Upper lobe of right lung (tissue), 1 donor: ENCODE measurements around the gene MYOD1. TPM values are rescaled to one million over a fixed set of nuclear protein-coding genes. Genes with fewer than 3 reads are reported as not detected.

Experiments used
- ATAC-seq: fragments of 200-7000 bp; cut with Tn5 transposase; one replicate; pipeline ENCODE4 v1.9.1; 2020; ENCODE audit warnings: mild to moderate bottlenecking, moderate library complexity
- DNase-seq: peaks from one replicate; pipeline ENCODE4 v3.0.0-alpha.2; 2020
- H3K27ac ChIP-seq: fragments of 200-600 bp; one replicate; pipeline ENCODE4 v1.8.0; 2022
- H3K27me3 ChIP-seq: fragments of 200-600 bp; one replicate; pipeline ENCODE4 v1.8.0; 2022; ENCODE audit warnings: mild to moderate bottlenecking
- H3K36me3 ChIP-seq: fragments of 200-600 bp; one replicate; pipeline ENCODE4 v1.8.0; 2022
- H3K4me1 ChIP-seq: fragments of 200-600 bp; one replicate; pipeline ENCODE4 v1.8.0; 2022
- H3K4me3 ChIP-seq: fragments of 200-600 bp; one replicate; pipeline ENCODE4 v1.8.0; 2022; ENCODE audit warnings: mild to moderate bottlenecking
- H3K9me3 ChIP-seq: fragments of 200-600 bp; one replicate; pipeline ENCODE4 v1.8.0; 2022
- intact Hi-C: fragments of 100-400 bp; cut with DNase I; formaldehyde crosslinking; loops from one replicate; pipeline ENCODE4 v1.11.0; 2022
- total RNA-seq: library from RNA; stranded (reverse); fragmentation: NEBNext Ultra II Directional; extraction: Animal tissue kit (Norgen Biotek cat#: 25700); gene quantifications from one replicate; pipeline ENCODE4 v1.2.1, GENCODE V29; 2021
- TF ChIP-seq, protein P1 (sequence below): fragments of 200-600 bp; IDR thresholded peaks from one replicate; pipeline ENCODE4 v1.8.0; 2022; ENCODE audit warnings: antibody characterized with exemption
- donor health status: DM: no; HTN: yes; CAD: no; lungs with severe emphysema.

Gene MYOD1
- total RNA-seq, 1 donor from 2014 or later: not detected

DNA sequence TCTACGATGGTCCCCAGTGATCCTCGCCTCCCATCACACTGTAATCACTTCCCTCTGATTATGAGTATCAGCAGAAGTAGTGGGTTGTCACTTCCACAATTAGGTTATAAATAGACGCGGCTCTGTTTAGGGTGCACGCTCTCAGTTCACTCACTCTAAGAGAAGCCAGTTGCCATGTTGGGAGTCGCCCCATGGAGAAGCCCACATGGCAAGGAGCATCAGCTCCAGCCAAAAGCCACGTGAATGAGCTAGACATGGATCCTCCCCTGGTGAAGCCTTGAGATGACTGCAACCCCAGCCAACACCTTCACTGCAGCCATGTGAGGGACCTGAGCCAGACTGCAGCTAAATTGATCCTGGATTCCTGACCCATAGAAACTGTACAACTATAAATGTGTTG is 26.4 kb upstream of the MYOD1 start:
- H3K4me3 ChIP-seq: no peak overlapping the region
- no peaks in the 10 kb centered on the region for H3K9me3 ChIP-seq
- no peak for ATAC-seq
- no peaks in the 10 kb centered on the region for H3K36me3 ChIP-seq
- intact Hi-C loops: no loop called here
- peaks cover 55% of the 10 kb centered on the region for H3K27me3 ChIP-seq
- no peak for DNase-seq
- TF ChIP-seq, protein P1, sequence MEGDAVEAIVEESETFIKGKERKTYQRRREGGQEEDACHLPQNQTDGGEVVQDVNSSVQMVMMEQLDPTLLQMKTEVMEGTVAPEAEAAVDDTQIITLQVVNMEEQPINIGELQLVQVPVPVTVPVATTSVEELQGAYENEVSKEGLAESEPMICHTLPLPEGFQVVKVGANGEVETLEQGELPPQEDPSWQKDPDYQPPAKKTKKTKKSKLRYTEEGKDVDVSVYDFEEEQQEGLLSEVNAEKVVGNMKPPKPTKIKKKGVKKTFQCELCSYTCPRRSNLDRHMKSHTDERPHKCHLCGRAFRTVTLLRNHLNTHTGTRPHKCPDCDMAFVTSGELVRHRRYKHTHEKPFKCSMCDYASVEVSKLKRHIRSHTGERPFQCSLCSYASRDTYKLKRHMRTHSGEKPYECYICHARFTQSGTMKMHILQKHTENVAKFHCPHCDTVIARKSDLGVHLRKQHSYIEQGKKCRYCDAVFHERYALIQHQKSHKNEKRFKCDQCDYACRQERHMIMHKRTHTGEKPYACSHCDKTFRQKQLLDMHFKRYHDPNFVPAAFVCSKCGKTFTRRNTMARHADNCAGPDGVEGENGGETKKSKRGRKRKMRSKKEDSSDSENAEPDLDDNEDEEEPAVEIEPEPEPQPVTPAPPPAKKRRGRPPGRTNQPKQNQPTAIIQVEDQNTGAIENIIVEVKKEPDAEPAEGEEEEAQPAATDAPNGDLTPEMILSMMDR: no peak
- H3K27ac ChIP-seq: no peak overlapping the region
- H3K4me1 ChIP-seq: no peaks in the 10 kb centered on the region

- Histone ChIP-seq H3K4me3 (no peak overlapping the region), H3K27ac (no peak overlapping the region), H3K9me3 (no peaks in the 10 kb centered on the region), H3K36me3 (no peaks in the 10 kb centered on the region), H3K4me1 (no peaks in the 10 kb centered on the region), H3K27me3 (peaks cover 55% of the 10 kb centered on the region)
- TF ChIP-seq, protein P1: no peak
- DNase-seq: no peak
- intact Hi-C loops: no loop called here
- no peak for ATAC-seq
These were observed 25.8 kb upstream of the MYOD1 start for GRCh38 chr11:17693531-17693930.

- Histone ChIP-seq H3K27me3 (peaks cover 52% of the 10 kb centered on the region), H3K4me1 (no peaks in the 10 kb centered on the region), H3K27ac (no peak overlapping the region), H3K9me3 (no peaks in the 10 kb centered on the region), H3K4me3 (no peak overlapping the region), H3K36me3 (no peaks in the 10 kb centered on the region)
- intact Hi-C loops: no loop called here
- TF ChIP-seq, protein P1: no peak
- ATAC-seq (no peak), DNase-seq (no peak)
These were observed 24.8 kb upstream of the MYOD1 start for GRCh38 chr11:17694494-17695110.

DNA sequence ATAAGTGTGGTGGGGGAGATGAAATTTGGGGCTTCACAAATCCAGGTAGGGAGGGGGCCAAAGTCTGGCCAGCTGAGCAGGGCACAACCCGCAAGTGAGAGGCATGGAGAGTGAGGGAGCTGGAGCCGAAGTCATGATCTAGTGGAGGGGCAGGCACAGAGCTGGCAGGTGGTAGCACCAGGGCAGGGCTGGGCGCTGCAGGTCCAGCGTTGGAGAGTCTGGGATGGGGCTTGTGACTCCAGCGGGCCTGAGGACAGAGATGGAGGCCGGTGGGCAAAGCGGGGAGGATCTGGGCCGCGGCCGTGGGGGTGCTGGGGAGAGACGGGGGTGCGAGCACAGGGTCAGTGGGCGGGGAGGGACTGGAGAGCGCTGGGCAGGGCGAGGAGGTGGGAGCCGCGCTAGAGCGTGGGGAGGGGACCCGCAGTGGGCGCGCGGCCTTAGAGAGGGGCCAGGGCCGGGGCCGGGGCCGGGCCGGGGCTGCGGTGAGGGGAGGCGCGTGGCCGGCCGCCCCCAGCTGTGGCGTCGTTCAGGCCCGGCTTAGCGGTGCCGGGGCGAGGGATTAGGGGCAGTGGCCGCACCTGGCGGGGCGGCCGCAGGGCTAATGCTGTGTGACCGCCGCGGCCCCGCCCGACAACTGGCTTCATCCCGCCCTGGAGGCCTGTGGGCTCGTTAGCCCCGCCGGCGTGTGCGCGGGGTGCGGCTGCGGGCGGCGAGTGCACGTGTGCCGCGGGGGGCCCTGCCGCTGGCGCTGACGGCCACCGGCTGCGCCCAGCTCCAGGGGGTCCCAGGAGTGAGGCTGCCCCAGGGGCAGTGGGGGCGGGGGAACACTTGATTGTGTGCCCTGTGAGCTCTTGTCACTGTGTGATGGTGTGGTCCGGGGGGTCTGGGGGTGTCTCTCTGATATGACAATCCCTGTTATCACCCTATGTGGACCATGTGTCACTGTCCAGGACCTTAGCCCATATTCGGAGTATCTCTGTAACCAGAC is 23.6 kb upstream of the MYOD1 start:
- Histone ChIP-seq H3K4me3 (no peak overlapping the region), H3K36me3 (no peaks in the 10 kb centered on the region), H3K27ac (no peak overlapping the region), H3K9me3 (no peaks in the 10 kb centered on the region), H3K4me1 (no peaks in the 10 kb centered on the region), H3K27me3 (peaks cover 47% of the 10 kb centered on the region)
- ATAC-seq (no peak), DNase-seq (no peak)
- intact Hi-C loops: no loop called here
- TF ChIP-seq, protein P1: no peak

- ATAC-seq (no peak), DNase-seq (no peak)
- H3K27ac ChIP-seq: no peak overlapping the region
- no peaks in the 10 kb centered on the region for H3K4me1 ChIP-seq
- no peaks in the 10 kb centered on the region for H3K9me3 ChIP-seq
- H3K36me3 ChIP-seq: no peaks in the 10 kb centered on the region
- peaks cover 43% of the 10 kb centered on the region for H3K27me3 ChIP-seq
- intact Hi-C loops: no loop called here
- H3K4me3 ChIP-seq: no peak overlapping the region
- TF ChIP-seq, protein P1: no peak
These were observed 22.6 kb upstream of the MYOD1 start for GRCh38 chr11:17696741-17697140.
